ENCODE results near the gene ZBTB17. TPM values are rescaled to one million over a fixed set of nuclear protein-coding genes. Genes with fewer than 3 reads are reported as not detected.

ZBTB17 gene
- total and polyA plus RNA-seq, 2 of the 8 experiments (the other 6 are each of a cell fraction or from before 2014, with no cell fraction given) = 24.7 to 36.2 TPM

GRCh38 chr1:15931884-15932283 lies 44.0 kb downstream of the ZBTB17 start (continued):
- no peak for TF ChIP-seq CHD7 (IDR thresholded peaks at IDR 0.05; ENCODE audit: insufficient replicate concordance, low read length)
- no peak for TF ChIP-seq JUND (IDR thresholded peaks at IDR 0.05; ENCODE audit: low read length)
- no peak for TF ChIP-seq CHD2 (IDR thresholded peaks at IDR 0.05; ENCODE audit: low read length)
- no peak for TF ChIP-seq USF2 (IDR thresholded peaks at IDR 0.05; ENCODE audit: low read length)
- TF ChIP-seq CTCF (IDR thresholded peaks at IDR 0.05; ENCODE audit: control extremely low read depth in 1 of 3, insufficient read depth in 1 of 3, low read depth in 1 of 3, low read length in 3 of 3) = no peak

Data from H1 (cell line).